Activated CD8-positive, alpha-beta T cell treated with anti-CD3 and anti-CD28 coated beads, Interleukin-2, amount 10 ng/mL, durations not matched to agents 7 days and 5 days (primary cell): ENCODE data around the gene TMEM174. TPM values are rescaled to one million over a fixed set of nuclear protein-coding genes. Genes with fewer than 3 reads are reported as not detected.
"Not testable (repeated sequence)": the region's sequence is repeated elsewhere in the genome, so short reads cannot be mapped to it uniquely, and the experiment has no call there.

ENCODE experiments used
- ATAC-seq: fragments of 150-1000 bp; cut with Tn5 transposase; one replicate; pipeline ENCODE4 v1.10.0; 2021; ENCODE audit warnings: moderate library complexity
- CTCF ChIA-PET: fragments of 350-600 bp; sonication (Branson Sonifier 250); formaldehyde crosslinking; loops from one replicate; lab custom pipeline; 2021; ENCODE audit warnings: antibody characterized with exemption; lab: Charles Lee
- POLR2A ChIA-PET: fragments of 350-600 bp; sonication (Branson Sonifier 250); formaldehyde crosslinking; loops from one replicate; lab custom pipeline; 2021; ENCODE audit warnings: antibody characterized with exemption; lab: Charles Lee
- DNase-seq: peaks from one replicate; pipeline ENCODE4 v3.0.0-alpha.2; 2020
- H3K27ac Mint-ChIP-seq: one replicate; pipeline ENCODE4 v1.8.0; 2021; ENCODE audit warnings: mild to moderate bottlenecking, mixed read lengths
- H3K27me3 Mint-ChIP-seq: one replicate; pipeline ENCODE4 v1.8.0; 2021; ENCODE audit warnings: low read depth, mixed read lengths
- H3K36me3 Mint-ChIP-seq: one replicate; pipeline ENCODE4 v1.8.0; 2021; ENCODE audit warnings: low read depth, mixed read lengths
- H3K4me1 Mint-ChIP-seq: one replicate; pipeline ENCODE4 v1.8.0; 2021; ENCODE audit warnings: low read depth, mixed read lengths
- H3K4me3 Mint-ChIP-seq: one replicate; pipeline ENCODE4 v1.8.0; 2021; ENCODE audit warnings: mild to moderate bottlenecking, mixed read lengths
- H3K9me3 Mint-ChIP-seq: one replicate; pipeline ENCODE4 v1.8.0; 2022; ENCODE audit warnings: mixed read lengths; ENCODE audit not compliant: insufficient read depth
- total RNA-seq, 2 experiments: library from RNA; stranded (reverse); gene quantifications; one replicate each; pipeline ENCODE4 v1.2.3, GENCODE V29; 2021

The TMEM174 gene
- total RNA-seq, 2 experiments from 2014 or later = not detected

DNA sequence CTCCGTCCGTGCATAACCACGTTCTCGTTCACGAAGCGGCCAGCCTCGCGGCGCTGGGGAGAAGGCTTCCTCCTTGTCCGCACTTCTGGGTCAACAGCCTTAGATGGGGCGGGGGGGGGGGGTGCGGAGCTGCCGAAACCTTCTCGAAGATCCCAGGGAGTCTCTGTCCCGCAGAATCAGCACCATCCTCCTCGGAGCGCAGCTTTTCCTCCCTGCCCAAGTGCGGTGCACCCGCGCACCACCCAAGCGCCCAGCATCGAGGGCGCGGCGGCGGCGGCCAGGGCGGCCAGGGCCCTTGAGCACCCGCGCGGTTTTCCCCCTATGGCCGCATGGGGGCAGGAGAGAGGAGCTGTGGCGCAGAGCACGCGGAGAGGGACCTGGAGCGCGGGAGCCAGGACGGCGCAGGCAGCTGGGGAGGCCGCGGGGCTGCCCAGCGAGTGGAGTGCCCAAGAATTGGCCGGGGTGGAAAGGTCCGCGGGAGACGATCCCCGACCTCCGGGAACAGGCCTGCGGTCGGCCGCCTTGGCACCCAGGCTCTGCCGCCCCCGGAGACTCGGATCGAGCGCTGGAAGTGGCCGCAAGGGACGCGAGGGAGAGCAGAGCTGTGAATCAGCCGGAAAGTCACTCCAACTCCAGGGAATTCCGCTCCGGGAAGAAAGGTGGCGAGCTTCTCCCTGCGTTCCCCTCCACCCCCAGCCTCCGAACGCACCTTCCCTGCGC lies 43.1 kb downstream of the TMEM174 start:
- Mint-ChIP-seq H3K4me3 (no peak overlapping the region), H3K4me1 (peaks cover 8% of the 10 kb centered on the region), H3K27me3 (peaks cover 68% of the 10 kb centered on the region), H3K36me3 (no peaks in the 10 kb centered on the region), H3K9me3 (no peaks in the 10 kb centered on the region), H3K27ac (no peak overlapping the region)
- ChIA-PET CTCF (interaction anchor here (0.8 to 3.4 kb wide), 19 partner anchors 9 to 850 kb away, joined by 3 to 27 read pairs (median 5); partner anchors contain the start of gene FCHO2), POLR2A (interaction anchor here (0.6 to 0.7 kb wide), 2 partner anchors 46 to 896 kb away, joined by 3 read pairs; partner anchors contain the start of genes MRPS27 and PTCD2)
- ATAC-seq (peak; percentile 96), DNase-seq (peak; percentile 68)

DNA sequence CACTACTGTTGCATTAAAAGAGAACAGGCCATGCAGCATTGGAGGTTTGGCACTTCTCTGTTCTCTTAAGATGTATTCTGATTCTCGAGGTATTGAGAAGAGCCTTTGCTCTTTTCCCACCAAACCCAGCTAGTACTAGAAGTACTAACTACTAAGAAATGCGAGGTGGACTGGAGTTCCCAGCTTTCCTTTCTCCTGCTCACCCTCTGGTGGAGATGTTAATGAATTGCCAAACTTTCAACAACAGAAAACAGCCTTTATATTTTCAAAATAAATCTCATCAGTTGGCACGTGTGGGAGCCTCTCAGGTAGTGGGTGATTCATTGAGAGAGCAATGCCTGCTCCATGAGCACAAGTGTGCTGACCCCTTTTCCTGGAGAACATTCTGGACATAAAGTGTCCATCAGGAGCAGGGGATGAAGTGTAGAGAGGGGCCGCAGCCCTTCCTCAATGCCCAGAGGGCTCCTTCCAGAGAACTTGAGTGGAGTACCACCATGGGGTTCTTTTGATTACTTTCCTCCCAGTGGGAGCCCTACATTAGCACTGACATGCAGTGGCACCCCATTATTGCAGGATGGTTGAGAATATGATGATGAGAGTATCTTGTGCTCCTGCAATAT lies 45.7 kb downstream of the TMEM174 start:
- Mint-ChIP-seq H3K4me1 (peaks cover 8% of the 10 kb centered on the region), H3K36me3 (no peaks in the 10 kb centered on the region), H3K27me3 (peaks cover 65% of the 10 kb centered on the region), H3K4me3 (no peak overlapping the region), H3K9me3 (no peaks in the 10 kb centered on the region), H3K27ac (no peak overlapping the region)
- ChIA-PET POLR2A (no interaction called here), CTCF (interaction anchor here (0.8 to 1.3 kb wide), 4 partner anchors 8 to 233 kb away, joined by 3 to 4 read pairs (median 3); no protein-coding TSS in a partner anchor)
- no peak for ATAC-seq
- no peak for DNase-seq

DNA sequence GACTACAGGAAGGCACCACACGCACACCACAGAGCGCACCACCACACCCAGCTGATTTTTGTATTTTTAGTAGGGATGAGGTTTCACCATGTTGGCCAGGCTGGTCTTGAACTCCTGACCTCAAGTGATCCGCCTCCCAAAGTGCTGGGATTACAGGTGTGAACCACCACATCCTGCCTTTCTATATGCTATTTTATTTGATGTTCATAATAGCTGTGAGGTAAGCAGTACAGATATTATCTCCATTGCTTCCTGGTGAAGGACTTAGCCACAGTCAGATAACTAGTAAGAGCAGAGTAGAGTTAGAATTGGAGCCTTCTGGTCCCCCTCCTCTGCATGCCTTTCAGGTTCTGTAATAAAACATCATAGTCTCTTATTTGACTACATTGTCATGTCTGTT lies 46.3 kb downstream of the TMEM174 start:
- H3K4me3 Mint-ChIP-seq, H3K9me3 Mint-ChIP-seq, H3K4me1 Mint-ChIP-seq, H3K27ac Mint-ChIP-seq, POLR2A ChIA-PET, ATAC-seq, DNase-seq, H3K36me3 Mint-ChIP-seq: not testable (repeated sequence)
- peaks cover 62% of the 10 kb centered on the region for H3K27me3 Mint-ChIP-seq
- CTCF ChIA-PET = interaction anchor here (1.3 kb wide), 1 partner anchor 9 kb away, joined by 3 read pairs; no protein-coding TSS in a partner anchor

DNA sequence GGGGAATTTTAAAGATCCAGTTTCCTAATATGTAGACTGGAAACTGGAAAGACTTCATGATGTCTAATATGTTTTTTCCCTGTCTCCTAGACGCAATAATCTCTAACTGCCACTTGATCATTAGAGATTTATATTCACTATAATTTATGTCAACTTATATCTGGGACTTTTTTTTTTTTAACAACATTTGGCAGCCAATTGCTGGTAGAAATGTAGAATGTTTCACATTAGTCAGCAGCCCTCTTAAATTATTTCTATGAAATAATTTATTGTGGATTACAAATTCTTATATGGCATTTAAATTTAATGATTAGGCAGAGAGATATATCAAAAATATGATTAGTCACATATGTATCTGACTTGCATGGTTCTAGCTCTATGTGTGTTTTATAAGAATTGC lies 48.2 kb downstream of the TMEM174 start:
- Mint-ChIP-seq H3K4me3 (no peak overlapping the region), H3K36me3 (no peaks in the 10 kb centered on the region), H3K4me1 (peaks cover 5% of the 10 kb centered on the region), H3K27ac (no peak overlapping the region), H3K9me3 (no peaks in the 10 kb centered on the region), H3K27me3 (peaks cover 50% of the 10 kb centered on the region)
- ATAC-seq = no peak
- POLR2A ChIA-PET = no interaction called here
- CTCF ChIA-PET = no interaction called here
- DNase-seq = no peak

DNA sequence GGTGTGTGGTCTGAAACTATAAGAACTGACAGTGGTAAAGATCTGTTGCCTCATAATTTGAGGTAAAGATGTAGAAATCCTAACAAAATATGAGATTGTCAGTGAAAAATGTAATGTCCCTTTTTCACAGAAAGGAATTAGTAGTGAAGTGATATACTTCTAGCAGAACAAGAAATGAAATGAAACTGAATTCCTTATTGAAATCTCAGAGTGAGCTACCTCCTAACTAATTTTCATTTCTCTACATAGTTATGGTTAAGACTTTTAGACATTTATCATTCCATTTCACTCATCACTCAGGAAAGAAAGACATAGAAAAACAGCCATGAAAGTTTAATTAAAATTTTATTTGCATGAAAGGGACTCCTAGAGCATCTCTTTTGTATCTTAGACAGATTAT lies 48.7 kb downstream of the TMEM174 start:
- no peaks in the 10 kb centered on the region for H3K9me3 Mint-ChIP-seq
- DNase-seq = no peak
- POLR2A ChIA-PET = no interaction called here

DNA sequence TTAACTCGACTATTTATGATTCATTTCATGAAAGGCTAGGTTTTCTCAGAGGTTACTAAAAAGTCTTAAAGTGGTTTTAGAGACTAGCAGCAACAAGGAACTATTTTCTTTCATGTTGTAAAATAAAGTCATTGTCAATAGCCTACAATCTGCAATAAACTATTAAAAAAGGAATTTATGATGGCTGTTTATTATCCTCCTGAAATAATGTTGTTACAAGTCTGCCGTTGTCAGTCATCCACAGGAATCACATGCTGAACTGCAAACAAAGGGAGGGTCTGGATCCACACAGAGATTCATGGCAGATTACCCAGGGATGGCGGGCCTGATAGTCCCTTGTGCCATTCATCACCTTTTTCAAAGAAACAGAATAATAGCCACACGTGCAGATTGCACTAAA lies 49.2 kb downstream of the TMEM174 start:
- Mint-ChIP-seq H3K36me3 (no peaks in the 10 kb centered on the region), H3K27me3 (peaks cover 47% of the 10 kb centered on the region), H3K4me1 (peaks cover 5% of the 10 kb centered on the region), H3K9me3 (no peaks in the 10 kb centered on the region), H3K27ac (no peak overlapping the region), H3K4me3 (no peak overlapping the region)
- ChIA-PET POLR2A (no interaction called here), CTCF (no interaction called here)
- ATAC-seq (no peak), DNase-seq (no peak)

More for the DNA sequence above, 48.7 kb downstream of the TMEM174 start:
- CTCF ChIA-PET = no interaction called here
- no peak for ATAC-seq
- H3K27me3 Mint-ChIP-seq = peaks cover 50% of the 10 kb centered on the region
- peaks cover 5% of the 10 kb centered on the region for H3K4me1 Mint-ChIP-seq
- H3K36me3 Mint-ChIP-seq = no peaks in the 10 kb centered on the region
- H3K4me3 Mint-ChIP-seq = no peak overlapping the region
- H3K27ac Mint-ChIP-seq = no peak overlapping the region

Other genes with a start within 250 kb of the TMEM174 start
- under 1 TPM; 0.34 to 0.47 TPM for gene FCHO2, start 217.2 kb upstream of the TMEM174 start, total RNA-seq
- not detected for gene TMEM171, start 52.6 kb upstream of the TMEM174 start, total RNA-seq